T-helper 2 cell treated with Interferon-gamma antibody and Interleukin-4, amounts not matched to agents 5 μg/mL and 100 μg/mL, for 36 hours (primary cell): ENCODE measurements around the gene ILF3.

Experiments used
- DNase-seq: peaks from one replicate; pipeline ENCODE4 v3.0.0; 2021; ENCODE audit warnings: low spot score
- H3K27ac Mint-ChIP-seq: one replicate; pipeline ENCODE4 v1.8.0; 2021; ENCODE audit warnings: mild to moderate bottlenecking, mixed read lengths
- H3K27me3 Mint-ChIP-seq: one replicate; pipeline ENCODE4 v1.8.0; 2021; ENCODE audit warnings: low read depth, mixed read lengths
- H3K36me3 Mint-ChIP-seq: one replicate; pipeline ENCODE4 v1.8.0; 2021; ENCODE audit warnings: low read depth, mixed read lengths
- H3K4me1 Mint-ChIP-seq: one replicate; pipeline ENCODE4 v1.8.0; 2021; ENCODE audit warnings: low read depth, mixed read lengths
- H3K4me3 Mint-ChIP-seq: one replicate; pipeline ENCODE4 v1.8.0; 2022; ENCODE audit warnings: mild to moderate bottlenecking, moderate library complexity, mixed read lengths
- H3K9me3 Mint-ChIP-seq: one replicate; pipeline ENCODE4 v1.8.0; 2021; ENCODE audit warnings: mixed read lengths

ILF3 gene

DNA sequence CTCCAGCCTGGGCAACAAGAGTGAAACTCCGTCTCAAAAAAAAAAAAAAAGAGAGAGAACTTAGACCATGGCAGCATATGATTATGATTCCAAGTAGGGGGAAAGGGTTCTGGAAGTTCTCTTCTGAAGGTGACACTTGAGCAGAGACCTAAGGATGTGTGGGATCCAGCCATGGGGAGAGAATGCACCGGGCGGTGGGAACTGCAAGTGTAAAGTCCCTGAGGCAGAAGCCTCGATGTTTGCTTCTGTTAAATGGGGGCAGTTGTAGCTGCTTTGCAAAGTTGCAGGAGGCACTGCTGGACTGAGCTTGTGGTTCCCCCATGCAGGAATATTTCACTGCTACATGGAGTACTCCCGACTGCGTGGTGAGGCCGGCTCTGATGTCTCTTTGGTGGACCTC is 19.7 kb upstream of the ILF3 start:
- H3K9me3 Mint-ChIP-seq, result no peaks in the 10 kb centered on the region
- peaks cover 4% of the 10 kb centered on the region for H3K4me1 Mint-ChIP-seq
- no peaks in the 10 kb centered on the region for H3K27me3 Mint-ChIP-seq
- DNase-seq, result no peak
- no peak overlapping the region for H3K4me3 Mint-ChIP-seq
- peaks cover 63% of the 10 kb centered on the region for H3K36me3 Mint-ChIP-seq
- no peak overlapping the region for H3K27ac Mint-ChIP-seq

- H3K4me3 Mint-ChIP-seq, result no peak overlapping the region
- H3K27ac Mint-ChIP-seq, result no peak overlapping the region
- H3K27me3 Mint-ChIP-seq, result no peaks in the 10 kb centered on the region
- peaks cover 4% of the 10 kb centered on the region for H3K4me1 Mint-ChIP-seq
- no peaks in the 10 kb centered on the region for H3K9me3 Mint-ChIP-seq
- peaks cover 64% of the 10 kb centered on the region for H3K36me3 Mint-ChIP-seq
- DNase-seq, result no peak
Observed at GRCh38 chr19:10634963-10635362, 19.2 kb upstream of the ILF3 start.

GRCh38 chr19:10636304-10636972 is 17.7 kb upstream of the ILF3 start:
- Mint-ChIP-seq H3K4me1 (peaks cover 4% of the 10 kb centered on the region), H3K9me3 (no peaks in the 10 kb centered on the region), H3K36me3 (peaks cover 64% of the 10 kb centered on the region), H3K4me3 (no peak overlapping the region), H3K27ac (no peak overlapping the region), H3K27me3 (no peaks in the 10 kb centered on the region)
- no peak for DNase-seq

GRCh38 chr19:10637894-10638293 is 16.3 kb upstream of the ILF3 start:
- Mint-ChIP-seq H3K36me3 (peaks cover 59% of the 10 kb centered on the region), H3K27ac (peak overlapping the region; percentile 35), H3K4me3 (no peak overlapping the region), H3K4me1 (peaks cover 6% of the 10 kb centered on the region), H3K9me3 (no peaks in the 10 kb centered on the region), H3K27me3 (no peaks in the 10 kb centered on the region)
- no peak for DNase-seq

- no peak overlapping the region for H3K27ac Mint-ChIP-seq
Observed at GRCh38 chr19:10639836-10640235, 14.3 kb upstream of the ILF3 start.

GRCh38 chr19:10640361-10640760 is 13.8 kb upstream of the ILF3 start:
- H3K4me1 Mint-ChIP-seq, result peaks cover 22% of the 10 kb centered on the region
- no peak overlapping the region for H3K27ac Mint-ChIP-seq

More at GRCh38 chr19:10639836-10640235, 14.3 kb upstream of the ILF3 start:
- Mint-ChIP-seq H3K4me1 (peaks cover 22% of the 10 kb centered on the region), H3K4me3 (no peak overlapping the region), H3K9me3 (no peaks in the 10 kb centered on the region), H3K36me3 (peaks cover 55% of the 10 kb centered on the region), H3K27me3 (no peaks in the 10 kb centered on the region)
- no peak for DNase-seq

GRCh38 chr19:10641248-10641647 is 12.9 kb upstream of the ILF3 start:
- H3K4me3 Mint-ChIP-seq, result no peak overlapping the region
- no peaks in the 10 kb centered on the region for H3K27me3 Mint-ChIP-seq
- no peaks in the 10 kb centered on the region for H3K9me3 Mint-ChIP-seq
- no peak overlapping the region for H3K27ac Mint-ChIP-seq
- no peak for DNase-seq
- H3K4me1 Mint-ChIP-seq, result peaks cover 22% of the 10 kb centered on the region
- H3K36me3 Mint-ChIP-seq, result peaks cover 44% of the 10 kb centered on the region

More at GRCh38 chr19:10640361-10640760, 13.8 kb upstream of the ILF3 start:
- Mint-ChIP-seq H3K9me3 (no peaks in the 10 kb centered on the region), H3K27me3 (no peaks in the 10 kb centered on the region), H3K36me3 (peaks cover 50% of the 10 kb centered on the region), H3K4me3 (no peak overlapping the region)
- DNase-seq, result no peak

DNA sequence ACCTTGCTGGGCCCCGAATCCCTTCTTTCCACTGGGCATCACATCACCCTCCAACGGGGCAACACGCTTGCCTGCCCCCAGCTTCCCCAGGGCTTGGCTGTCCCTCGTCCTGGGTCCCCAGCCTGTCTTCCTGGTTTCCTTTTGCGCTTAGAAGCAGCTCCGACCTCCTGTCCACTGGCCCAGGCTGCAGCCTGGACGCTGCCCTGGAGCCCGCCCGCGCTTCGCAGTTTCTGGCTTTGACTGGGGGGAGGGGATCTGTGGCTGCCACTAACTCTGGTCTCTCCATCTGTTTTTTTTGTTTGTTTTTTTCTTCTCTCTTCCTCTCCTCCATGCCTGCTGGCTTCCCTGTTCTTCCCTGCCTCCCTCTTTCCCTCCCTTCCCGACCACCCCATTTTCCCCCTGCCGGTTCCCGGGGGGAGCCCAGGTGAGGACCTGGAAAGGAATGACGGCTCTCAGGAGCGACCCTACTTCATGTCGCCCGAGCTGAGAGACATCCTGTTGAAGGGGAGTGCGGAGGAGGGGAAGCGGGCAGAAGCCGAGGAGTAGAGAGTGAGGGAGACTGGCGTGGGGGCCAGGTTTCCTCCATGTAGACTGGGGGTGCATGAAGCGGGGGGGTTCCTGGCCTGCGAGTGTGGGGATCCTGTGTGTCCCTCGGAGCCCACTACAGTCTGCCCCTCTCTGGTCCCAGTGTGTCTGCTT is 11.5 kb upstream of the ILF3 start:
- no peak for DNase-seq
- peaks cover 22% of the 10 kb centered on the region for H3K4me1 Mint-ChIP-seq
- H3K36me3 Mint-ChIP-seq, result peaks cover 32% of the 10 kb centered on the region
- no peaks in the 10 kb centered on the region for H3K9me3 Mint-ChIP-seq
- H3K27ac Mint-ChIP-seq, result no peak overlapping the region
- no peaks in the 10 kb centered on the region for H3K27me3 Mint-ChIP-seq
- no peak overlapping the region for H3K4me3 Mint-ChIP-seq

- Mint-ChIP-seq H3K27me3 (no peaks in the 10 kb centered on the region), H3K4me1 (peaks cover 19% of the 10 kb centered on the region), H3K4me3 (no peak overlapping the region), H3K27ac (peak overlapping the region; percentile 52), H3K9me3 (no peaks in the 10 kb centered on the region), H3K36me3 (peaks cover 25% of the 10 kb centered on the region)
- no peak for DNase-seq
Observed at GRCh38 chr19:10643172-10643967, 10.8 kb upstream of the ILF3 start.

GRCh38 chr19:10643968-10644259 is 10.2 kb upstream of the ILF3 start:
- peak overlapping the region; percentile 52 for H3K27ac Mint-ChIP-seq
- no peaks in the 10 kb centered on the region for H3K9me3 Mint-ChIP-seq
- peaks cover 25% of the 10 kb centered on the region for H3K36me3 Mint-ChIP-seq
- H3K4me3 Mint-ChIP-seq, result no peak overlapping the region
- peaks cover 20% of the 10 kb centered on the region for H3K4me1 Mint-ChIP-seq
- no peak for DNase-seq
- no peaks in the 10 kb centered on the region for H3K27me3 Mint-ChIP-seq

- DNase-seq, result peak; percentile 69
- Mint-ChIP-seq H3K9me3 (no peaks in the 10 kb centered on the region), H3K27me3 (no peaks in the 10 kb centered on the region), H3K4me3 (no peak overlapping the region), H3K4me1 (peaks cover 20% of the 10 kb centered on the region), H3K36me3 (peaks cover 21% of the 10 kb centered on the region), H3K27ac (peak overlapping the region; percentile 36)
Observed at GRCh38 chr19:10644260-10645007, 9.7 kb upstream of the ILF3 start.

- Mint-ChIP-seq H3K4me3 (no peak overlapping the region), H3K27me3 (no peaks in the 10 kb centered on the region), H3K27ac (no peak overlapping the region), H3K4me1 (peaks cover 21% of the 10 kb centered on the region), H3K9me3 (no peaks in the 10 kb centered on the region), H3K36me3 (peaks cover 15% of the 10 kb centered on the region)
- DNase-seq, result no peak
Observed at GRCh38 chr19:10646456-10647159, 7.5 kb upstream of the ILF3 start.

DNA sequence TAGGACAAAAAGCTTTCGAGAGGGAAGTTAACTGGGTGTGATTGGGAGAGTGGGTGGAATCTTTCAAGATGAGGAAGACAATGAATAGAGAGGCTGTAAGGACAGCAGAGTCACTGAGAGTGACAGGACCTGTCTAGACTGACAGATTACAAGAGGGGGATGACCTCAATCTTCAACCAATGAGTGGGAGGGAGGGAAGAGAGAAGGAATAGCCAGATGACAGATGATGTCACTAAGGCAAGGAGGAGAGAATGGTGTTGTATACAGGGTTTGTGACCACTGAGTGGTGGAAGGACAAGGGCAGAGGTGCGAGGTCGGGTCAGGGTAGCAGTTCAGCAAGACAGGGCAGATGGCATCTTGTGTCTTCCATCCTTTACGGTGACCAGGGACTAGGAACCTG is 5.8 kb upstream of the ILF3 start:
- H3K4me3 Mint-ChIP-seq, result no peak overlapping the region

More for the DNA sequence above, 5.8 kb upstream of the ILF3 start:
- Mint-ChIP-seq H3K4me1 (peaks cover 21% of the 10 kb centered on the region), H3K27me3 (no peaks in the 10 kb centered on the region), H3K36me3 (peaks cover 6% of the 10 kb centered on the region), H3K9me3 (no peaks in the 10 kb centered on the region), H3K27ac (peak overlapping the region; percentile 19)
- DNase-seq, result no peak
